Sigmoid colon (tissue), 4 donors: ENCODE results near the gene WASF2.

ENCODE experiments used
- CTCF ChIP-seq, 4 experiments: fragments of 450-650 bp in 3 of 4; fragments of 200-600 bp in 1 of 4; IDR thresholded peaks; one replicate each; pipeline ENCODE4 v1.5.1; 2016 to 2019; ENCODE audit warnings: antibody characterized with exemption in 4 of 4, mild to moderate bottlenecking in 3 of 4, moderate library complexity in 2 of 4
- EP300 ChIP-seq, 4 donors: sonication (generic); formaldehyde crosslinking; IDR thresholded peaks; one replicate each; pipeline ENCODE4 v1.6.1; 2017; ENCODE audit warnings: antibody characterized with exemption in 4 of 4
- POLR2A ChIP-seq, 2 donors: fragments of 450-650 bp; IDR thresholded peaks; one replicate each; pipeline ENCODE4 v1.6.1; 2016; ENCODE audit warnings: antibody characterized with exemption in 2 of 2, mild to moderate bottlenecking in 2 of 2, moderate library complexity in 2 of 2

GRCh38 chr1:27431601-27431940 lies 58.4 kb downstream of the WASF2 start:
- TF ChIP-seq CTCF (IDR thresholded peaks at IDR 0.05): no peak
- no peak for TF ChIP-seq POLR2A (IDR thresholded peaks at IDR 0.05)
- no peak for TF ChIP-seq EP300 (IDR thresholded peaks at IDR 0.05)
